Neural progenitor cell (in vitro differentiated cells): ENCODE results near the gene IQCF6. TPM values are rescaled to one million over a fixed set of nuclear protein-coding genes. Genes with fewer than 3 reads are reported as not detected.

Experiments used
- DNase-seq: peaks from one replicate; pipeline ENCODE4 v3.0.0-alpha.2; 2016; ENCODE audit warnings: low spot score
- H2AFZ ChIP-seq: fragments of 200-600 bp; sonication (generic); replicated peaks from 2 replicates; pipeline ENCODE4 v1.6.1; 2016; ENCODE audit warnings: antibody characterized with exemption
- H3F3A ChIP-seq: fragments of 200-600 bp; sonication (generic); 2 replicates; pipeline ENCODE4 v1.6.1; 2016; ENCODE audit warnings: antibody characterized with exemption, low read depth
- H3K27ac ChIP-seq: fragments of 200-600 bp; sonication (generic); 2 replicates; pipeline ENCODE4 v1.5.1; 2016; ENCODE audit warnings: mild to moderate bottlenecking
- H3K27me3 ChIP-seq: fragments of 200-600 bp; sonication (generic); 2 replicates; pipeline ENCODE4 v1.6.1; 2016; ENCODE audit warnings: mild to moderate bottlenecking, moderate library complexity
- H3K36me3 ChIP-seq: fragments of 200-600 bp; sonication (generic); 2 replicates; pipeline ENCODE4 v1.5.1; 2016
- H3K4me1 ChIP-seq: fragments of 200-600 bp; sonication (generic); 2 replicates; pipeline ENCODE4 v1.6.1; 2016; ENCODE audit warnings: mixed run types
- H3K4me2 ChIP-seq: fragments of 200-600 bp; sonication (generic); 2 replicates; pipeline ENCODE4 v1.6.1; 2016
- H3K4me3 ChIP-seq: fragments of 200-600 bp; sonication (generic); 2 replicates; pipeline ENCODE4 v1.5.1; 2016
- H3K79me2 ChIP-seq: fragments of 200-600 bp; sonication (generic); 2 replicates; pipeline ENCODE4 v1.6.1; 2016; ENCODE audit warnings: low read depth
- H3K9ac ChIP-seq: fragments of 200-600 bp; sonication (generic); 2 replicates; pipeline ENCODE4 v1.6.1; 2016
- H3K9me3 ChIP-seq: fragments of 200-600 bp; sonication (generic); 2 replicates; pipeline ENCODE4 v1.5.1; 2016; ENCODE audit warnings: low read depth
- H4K20me1 ChIP-seq: fragments of 200-600 bp; sonication (generic); 2 replicates; pipeline ENCODE4 v1.6.1; 2016; ENCODE audit warnings: low read depth
- H3K27ac Mint-ChIP-seq: 3 replicates; pipeline ENCODE4 v1.8.0; 2021; ENCODE audit warnings: mixed read lengths
- H3K27me3 Mint-ChIP-seq: 2 replicates; pipeline ENCODE4 v1.8.0; 2022; ENCODE audit warnings: low read depth, mild to moderate bottlenecking, inconsistent platforms, moderate library complexity, mixed read lengths; ENCODE audit not compliant: insufficient read depth
- H3K36me3 Mint-ChIP-seq: 3 replicates; pipeline ENCODE4 v1.8.0; 2021; ENCODE audit warnings: mixed read lengths
- H3K4me1 Mint-ChIP-seq: 3 replicates; pipeline ENCODE4 v1.8.0; 2021; ENCODE audit warnings: mixed read lengths
- H3K4me3 Mint-ChIP-seq: 3 replicates; pipeline ENCODE4 v1.8.0; 2021; ENCODE audit warnings: mild to moderate bottlenecking, moderate library complexity, mixed read lengths
- H3K9me3 Mint-ChIP-seq: 3 replicates; pipeline ENCODE4 v1.8.0; 2020; ENCODE audit warnings: mixed read lengths
- CTCF ChIP-seq: fragments of 200-600 bp; sonication (generic); IDR thresholded peaks from 2 replicates; pipeline ENCODE4 v1.5.1; 2017; ENCODE audit warnings: antibody characterized with exemption, mild to moderate bottlenecking
- EZH2 ChIP-seq: fragments of 200-600 bp; sonication (generic); IDR thresholded peaks from 2 replicates; pipeline ENCODE4 v1.6.1; 2017; ENCODE audit warnings: antibody characterized with exemption, mild to moderate bottlenecking, moderate library complexity
- EZH2phosphoT487 ChIP-seq: fragments of 200-600 bp; sonication (generic); IDR thresholded peaks from 2 replicates; pipeline ENCODE4 v1.6.1; 2017; ENCODE audit warnings: antibody characterized with exemption
- total RNA-seq: library from RNA; depleted of rRNA; stranded (reverse); fragments of >200 nt; gene quantifications from 2 replicates; pipeline ENCODE4 v1.2.3, GENCODE V29; 2015; ENCODE audit warnings: low replicate concordance

IQCF6 gene
- total RNA-seq, 1 donor from 2014 or later, result not detected

- Histone ChIP-seq H2AFZ (no peak overlapping the region), H3K79me2 (no peaks in the 10 kb centered on the region), H3K9ac (no peak overlapping the region), H3K4me2 (peak overlapping the region; percentile 46), H3K9me3 (no peaks in the 10 kb centered on the region), H3K27me3 (peaks cover 27% of the 10 kb centered on the region), H3K4me3 (no peak overlapping the region), H3K27ac (no peak overlapping the region), H3K36me3 (no peaks in the 10 kb centered on the region), H4K20me1 (no peaks in the 10 kb centered on the region), H3F3A (peaks cover 17% of the 10 kb centered on the region), H3K4me1 (peaks cover 31% of the 10 kb centered on the region)
- peak; percentile 75 for DNase-seq
- no peak for TF ChIP-seq CTCF
- TF ChIP-seq EZH2phosphoT487, result peak; percentile 25
- TF ChIP-seq EZH2, result no peak
- Mint-ChIP-seq H3K4me3 (peak overlapping the region; percentile 48), H3K27me3 (peaks cover 8% of the 10 kb centered on the region), H3K36me3 (no peaks in the 10 kb centered on the region), H3K27ac (peak overlapping the region; percentile 65), H3K4me1 (peaks cover 48% of the 10 kb centered on the region), H3K9me3 (no peaks in the 10 kb centered on the region)
Observed at GRCh38 chr3:51802106-51802703, 23.2 kb upstream of the IQCF6 start.

GRCh38 chr3:51800750-51801125 lies 21.7 kb upstream of the IQCF6 start:
- Mint-ChIP-seq H3K36me3 (no peaks in the 10 kb centered on the region), H3K4me1 (peaks cover 48% of the 10 kb centered on the region), H3K4me3 (no peak overlapping the region), H3K27ac (peak overlapping the region; percentile 52), H3K9me3 (no peaks in the 10 kb centered on the region), H3K27me3 (peaks cover 5% of the 10 kb centered on the region)
- Histone ChIP-seq H3K9ac (no peak overlapping the region), H3K4me2 (no peak overlapping the region), H3F3A (peaks cover 17% of the 10 kb centered on the region), H3K79me2 (no peaks in the 10 kb centered on the region), H2AFZ (no peak overlapping the region), H3K4me3 (no peak overlapping the region), H3K9me3 (no peaks in the 10 kb centered on the region), H3K36me3 (no peaks in the 10 kb centered on the region), H3K27me3 (peaks cover 27% of the 10 kb centered on the region), H3K4me1 (peaks cover 31% of the 10 kb centered on the region), H4K20me1 (no peaks in the 10 kb centered on the region), H3K27ac (no peak overlapping the region)
- TF ChIP-seq EZH2 (no peak), EZH2phosphoT487 (no peak), CTCF (no peak)
- DNase-seq, result no peak

GRCh38 chr3:51799879-51800749 lies 21.1 kb upstream of the IQCF6 start:
- no peak overlapping the region for H3K4me3 ChIP-seq
- no peak overlapping the region for H3K9ac ChIP-seq

More at GRCh38 chr3:51799879-51800749, 21.1 kb upstream of the IQCF6 start:
- Histone ChIP-seq H4K20me1 (no peaks in the 10 kb centered on the region), H3K4me2 (no peak overlapping the region), H2AFZ (no peak overlapping the region), H3K27me3 (peaks cover 27% of the 10 kb centered on the region), H3K9me3 (no peaks in the 10 kb centered on the region), H3K4me1 (peaks cover 31% of the 10 kb centered on the region), H3F3A (peaks cover 17% of the 10 kb centered on the region), H3K27ac (no peak overlapping the region), H3K36me3 (no peaks in the 10 kb centered on the region), H3K79me2 (no peaks in the 10 kb centered on the region)
- H3K4me3 Mint-ChIP-seq, result no peak overlapping the region
- no peaks in the 10 kb centered on the region for H3K9me3 Mint-ChIP-seq
- peaks cover 48% of the 10 kb centered on the region for H3K4me1 Mint-ChIP-seq
- peak overlapping the region; percentile 52 for H3K27ac Mint-ChIP-seq
- H3K27me3 Mint-ChIP-seq, result peaks cover 5% of the 10 kb centered on the region
- TF ChIP-seq CTCF (peak; percentile 89), EZH2 (no peak)
- DNase-seq, result peak; percentile 84
- H3K36me3 Mint-ChIP-seq, result no peaks in the 10 kb centered on the region
